ENCODE data around the gene TSPOAP1. TPM values are rescaled to one million over a fixed set of nuclear protein-coding genes. Genes with fewer than 3 reads are reported as not detected.

TSPOAP1 gene
- total and polyA plus RNA-seq, 2 of the 4 experiments (the other 2 are of a cell fraction) = 0.90 to 1.6 TPM

- dilution Hi-C loops (cut with HindIII; ENCODE audit: low sequenced_read_pairs, unreplicated experiment) = no loop called here
- CTCF ChIA-PET = no interaction called here
- Histone ChIP-seq H3K4me2 (ENCODE audit: low read depth, low read length) (no peak overlapping the region), H3K18ac (ENCODE audit: low read depth, low read length) (no peak overlapping the region), H3K79me1 (ENCODE audit: low read depth in 1 of 2, low read length in 2 of 2) (no peaks in the 10 kb centered on the region), H4K8ac (ENCODE audit: low read depth in 2 of 2, low read length in 2 of 2) (no peak overlapping the region), H2AFZ (replicated peaks; ENCODE audit: low read length, poor library complexity) (no peak overlapping the region), H3K4ac (ENCODE audit: low read depth, low read length) (no peak overlapping the region), H2BK15ac (ENCODE audit: low read depth, low read length) (no peak overlapping the region), H3K9me1 (ENCODE audit: insufficient read depth, low read length) (no peaks in the 10 kb centered on the region), H3K4me1 (ENCODE audit: control insufficient read depth, insufficient read depth, low read length) (peaks cover 4% of the 10 kb centered on the region), H2BK20ac (ENCODE audit: low read depth, low read length) (no peak overlapping the region), H4K5ac (ENCODE audit: low read depth, low read length) (no peak overlapping the region), H3K27ac (ENCODE audit: insufficient read depth, low read length) (no peak overlapping the region), H4K20me1 (ENCODE audit: insufficient read depth, low read length) (no peaks in the 10 kb centered on the region), H4K91ac (ENCODE audit: insufficient read depth, low read depth, low read length) (no peak overlapping the region), H2AK9ac (replicated peaks; ENCODE audit: low read depth, low read length, poor library complexity) (no peak overlapping the region), H3K4me3 (ENCODE audit: insufficient read depth, low read depth, low read length) (no peak overlapping the region), H2AK5ac (ENCODE audit: low read depth, low read length) (no peak overlapping the region), H3K9ac (ENCODE audit: low read depth, low read length) (no peak overlapping the region), H3K14ac (replicated peaks; ENCODE audit: low read depth, low read length) (no peak overlapping the region), H3K36me3 (ENCODE audit: control insufficient read depth, insufficient read depth, low read length) (peaks cover 3% of the 10 kb centered on the region; the same call in 1 of the 2 replicates), H3K56ac (ENCODE audit: extremely low read depth, insufficient read depth, low read length) (no peak overlapping the region), H3K23ac (ENCODE audit: low read depth, low read length) (no peak overlapping the region), H2BK120ac (ENCODE audit: low read depth, low read length) (no peak overlapping the region), H3K27me3 (ENCODE audit: control insufficient read depth, insufficient read depth, low read length) (peaks cover 3% of the 10 kb centered on the region; the same call in 1 of the 2 replicates), H2BK5ac (ENCODE audit: low read depth, low read length, poor library complexity, severe bottlenecking) (no peak overlapping the region), H3K9me3 (ENCODE audit: control insufficient read depth, insufficient read depth, low read length) (no peaks in the 10 kb centered on the region)
- TF ChIP-seq BHLHE40 (IDR thresholded peaks at IDR 0.05; ENCODE audit: low read depth, low read length) (no peak), USF2 (IDR thresholded peaks at IDR 0.05; ENCODE audit: low read depth, low read length) (no peak), MAFK (IDR thresholded peaks at IDR 0.05; ENCODE audit: low read depth, low read length) (no peak), MAZ (IDR thresholded peaks at IDR 0.05; ENCODE audit: borderline replicate concordance, low read depth, low read length) (no peak), ELK1 (IDR thresholded peaks at IDR 0.05; ENCODE audit: borderline replicate concordance, low read depth, low read length) (no peak), CHD1 (IDR thresholded peaks at IDR 0.05; ENCODE audit: low read depth, low read length) (no peak), MXI1 (IDR thresholded peaks at IDR 0.05; ENCODE audit: borderline replicate concordance, low read depth, low read length) (no peak), SMC3 (IDR thresholded peaks at IDR 0.05; ENCODE audit: low read depth, low read length) (no peak), POLR2A (IDR thresholded peaks at IDR 0.05; ENCODE audit: low read depth, low read length) (no peak), RFX5 (IDR thresholded peaks at IDR 0.05; ENCODE audit: low read depth, low read length) (no peak), RCOR1 (IDR thresholded peaks at IDR 0.05; ENCODE audit: insufficient replicate concordance, low read length) (no peak), FOS (IDR thresholded peaks at IDR 0.05; ENCODE audit: low read depth, low read length) (no peak), CTCF (conservative IDR thresholded peaks at IDR 0.05; ENCODE audit: low read depth, low read length) (no peak), NFE2L2 (IDR thresholded peaks at IDR 0.05; ENCODE audit: low read depth, low read length) (no peak), RAD21 (IDR thresholded peaks at IDR 0.05; ENCODE audit: low read length) (no peak), CEBPB (IDR thresholded peaks at IDR 0.05; ENCODE audit: low read depth, low read length) (no peak)
- BruUV-seq (replicated peaks) = no TSS peak
- DNase-seq (no peak), ATAC-seq (ENCODE audit: low read depth) (no peak)
- intact Hi-C loops (cut with micrococcal nuclease) = no loop called here
- in situ Hi-C loops (cut with MboI; ENCODE audit: low sequenced_read_pairs) = no loop called here
- POLR2A ChIA-PET (ENCODE audit: unreplicated experiment) = no interaction called here
- no CpG with 5 or more reads among the region's 7 CpGs for WGBS, 2 experiments (ENCODE audit: extremely low coverage in 2 of 2, insufficient read length in 1 of 2)
Observed at GRCh38 chr17:58320163-58320558, 8.4 kb downstream of the TSPOAP1 start.

Data from IMR-90 (cell line).